ENCODE results near the gene CMIP.
A peak's percentile ranks its signal among the peaks of the same experiment; 100 is the strongest.

The CMIP gene

DNA sequence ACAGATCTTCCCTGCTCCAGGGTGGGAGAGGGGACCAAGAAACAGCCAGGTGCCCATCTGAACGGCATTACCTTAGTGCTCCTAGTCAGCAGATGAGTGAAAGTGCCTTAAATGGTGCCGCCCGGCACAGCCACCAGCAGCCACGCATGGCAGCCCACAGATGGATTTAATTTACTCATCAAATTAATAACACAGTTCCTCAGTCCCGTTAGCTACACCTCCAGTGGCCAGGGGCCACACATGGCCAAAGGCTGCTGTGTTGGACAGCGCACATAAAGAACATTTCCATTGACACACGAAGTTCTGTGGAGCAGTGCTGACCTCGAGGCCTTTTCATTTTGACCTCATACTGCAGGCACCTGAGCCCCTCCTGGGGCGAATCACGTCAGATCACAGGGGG is 166.3 kb downstream of the CMIP start:
- DNase-seq = no peak

DNA sequence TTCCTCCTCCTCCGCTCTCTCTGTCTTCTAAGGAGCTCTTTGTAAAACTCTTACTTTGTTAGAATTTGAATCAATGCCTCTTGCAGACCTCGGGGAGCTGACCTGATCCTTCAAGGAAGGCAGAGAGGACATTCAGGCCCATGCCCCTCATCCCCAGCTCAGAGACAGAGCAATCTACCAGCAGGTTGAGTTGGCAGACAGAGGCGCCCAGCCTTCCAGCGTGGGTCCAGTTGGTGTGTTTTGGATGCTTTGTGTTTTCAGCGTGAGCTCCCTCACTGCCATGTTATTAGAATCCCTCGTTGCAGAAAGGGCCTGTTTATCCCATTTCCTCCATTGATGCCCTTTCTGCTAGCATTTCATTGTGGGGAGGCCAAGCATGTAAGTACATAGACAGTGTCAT is 167.1 kb downstream of the CMIP start:
- DNase-seq = no peak

DNA sequence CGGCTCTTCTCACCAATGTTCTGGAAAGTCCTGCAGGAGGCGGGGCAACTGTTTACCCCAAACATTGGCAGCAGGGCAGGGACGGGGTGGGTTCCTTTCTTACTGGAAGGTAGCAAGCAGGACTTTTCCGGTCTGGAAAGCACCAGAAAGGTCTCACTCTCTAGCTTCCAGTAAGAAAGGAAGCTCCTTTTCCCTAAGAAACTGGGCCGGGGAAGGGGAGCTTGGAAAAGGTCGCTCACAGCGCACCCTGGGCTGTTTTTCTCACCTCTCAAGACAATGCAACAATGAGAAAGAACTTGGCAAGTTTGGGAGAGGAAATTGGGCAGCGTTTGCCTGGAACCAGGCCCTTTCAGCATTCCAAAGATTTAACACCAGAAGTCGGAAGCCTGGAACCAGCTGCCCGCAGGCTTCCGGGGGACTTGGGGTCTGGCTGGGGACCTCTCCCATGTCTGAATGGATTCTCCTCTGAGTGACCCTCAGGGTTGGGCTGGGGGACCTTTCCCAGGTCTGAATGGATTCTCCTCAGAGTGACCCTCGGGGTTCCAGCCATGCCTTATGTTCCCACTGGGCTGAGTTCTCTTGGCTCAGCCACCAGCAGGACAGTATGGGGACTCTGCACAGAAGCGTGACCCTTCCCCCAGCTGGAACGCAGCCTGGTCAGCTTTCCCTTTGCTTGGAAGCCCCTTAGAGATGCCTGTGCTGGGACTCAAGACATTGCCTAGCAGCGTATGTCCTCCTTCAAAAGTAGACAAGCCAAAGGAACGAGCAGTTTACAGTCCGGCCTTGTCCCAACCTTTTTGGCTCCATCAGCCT is 167.9 kb downstream of the CMIP start:
- DNase-seq = no peak

DNA sequence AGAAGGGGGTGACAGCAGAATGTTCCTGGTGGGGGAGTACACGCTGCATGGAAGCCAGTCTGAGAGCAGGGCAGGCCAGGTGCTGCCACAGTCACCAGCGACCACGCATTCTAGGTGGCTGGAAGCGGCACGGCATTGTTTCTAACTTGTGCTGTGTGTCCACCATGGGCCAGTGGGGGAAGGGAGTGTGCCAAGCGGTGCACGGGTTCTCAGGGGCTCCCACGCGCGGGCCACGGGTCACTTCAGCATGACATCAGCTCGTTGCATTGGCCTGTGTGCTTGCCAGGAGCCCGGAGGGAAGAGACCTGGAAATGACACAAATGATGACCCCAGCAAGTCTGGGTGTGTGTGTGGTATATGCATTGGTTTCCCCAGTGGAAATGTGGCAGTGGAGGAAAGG is 169.6 kb downstream of the CMIP start:
- no peak for DNase-seq

DNA sequence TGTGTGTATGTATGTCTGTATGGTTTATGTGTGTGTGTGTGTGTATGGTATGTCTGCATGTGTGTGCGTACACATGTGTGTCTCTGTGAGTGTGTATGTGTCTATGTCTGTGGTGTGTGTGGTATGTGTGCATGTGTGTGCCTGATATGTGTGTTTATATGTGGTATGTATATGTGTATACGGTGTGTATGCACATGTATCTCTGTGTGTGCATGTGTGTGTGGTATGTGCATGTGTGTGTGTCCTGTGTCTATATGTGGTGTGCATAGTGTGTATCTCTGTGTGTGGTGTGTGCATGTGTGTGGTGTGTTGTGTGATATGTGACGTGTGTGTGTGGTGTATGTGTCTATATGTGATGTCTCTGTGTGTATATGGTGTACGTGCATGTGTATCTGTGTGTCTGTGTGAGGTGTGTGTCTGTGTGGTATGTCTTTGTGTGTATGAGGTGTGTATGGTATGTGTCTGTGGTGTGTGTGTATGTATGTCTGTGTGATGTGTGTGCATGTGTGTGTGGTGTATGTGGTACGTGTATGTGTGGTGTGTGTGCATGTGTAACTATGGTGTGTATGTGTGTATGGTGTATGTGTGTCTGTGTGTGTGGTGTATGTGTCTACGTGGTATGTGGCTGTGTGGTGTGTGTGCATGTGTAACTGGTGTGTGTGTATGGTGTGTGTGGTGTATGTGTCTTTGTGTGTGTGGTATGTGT is 170.2 kb downstream of the CMIP start:
- no peak for DNase-seq

DNA sequence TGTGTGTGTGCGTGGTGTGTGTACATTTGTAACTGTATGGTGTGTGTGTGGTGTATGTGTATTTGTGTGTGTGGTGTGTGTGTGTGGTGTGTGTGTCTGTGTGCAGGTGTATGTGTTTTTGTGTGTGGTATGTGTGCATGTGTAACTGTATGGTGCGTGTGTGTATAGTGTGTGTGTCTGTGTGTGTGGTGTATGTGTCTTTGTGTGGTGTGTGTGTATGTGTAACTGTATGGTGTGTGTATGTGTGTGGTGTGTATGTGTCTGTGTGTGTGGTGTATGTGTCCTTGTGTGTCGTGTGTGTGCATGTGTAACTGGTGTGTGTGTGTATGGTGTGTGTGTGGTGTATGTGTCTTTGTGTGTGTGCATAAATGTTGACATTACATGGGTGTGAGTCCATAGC is 170.8 kb downstream of the CMIP start:
- no peak for DNase-seq

DNA sequence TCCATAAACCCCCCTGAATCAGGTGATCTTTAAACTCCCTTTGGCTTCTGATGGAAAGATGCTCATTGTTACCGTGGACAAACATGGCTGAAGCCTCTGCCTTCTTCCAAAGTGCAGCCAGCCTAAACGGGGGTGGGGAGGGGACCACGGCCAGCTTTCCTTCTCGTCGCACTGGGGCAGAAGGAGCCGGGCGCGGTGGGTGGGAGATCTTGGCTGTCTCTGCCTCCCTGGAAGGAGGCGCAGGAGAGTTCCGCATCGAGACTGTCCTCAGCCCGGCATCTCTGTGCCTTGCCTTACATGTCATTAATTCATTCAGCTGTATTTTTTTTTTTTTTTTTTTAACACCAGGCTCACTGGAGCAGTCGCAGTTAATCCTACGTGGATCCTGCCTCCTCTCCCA is 171.2 kb downstream of the CMIP start:
- no peak for DNase-seq

DNA sequence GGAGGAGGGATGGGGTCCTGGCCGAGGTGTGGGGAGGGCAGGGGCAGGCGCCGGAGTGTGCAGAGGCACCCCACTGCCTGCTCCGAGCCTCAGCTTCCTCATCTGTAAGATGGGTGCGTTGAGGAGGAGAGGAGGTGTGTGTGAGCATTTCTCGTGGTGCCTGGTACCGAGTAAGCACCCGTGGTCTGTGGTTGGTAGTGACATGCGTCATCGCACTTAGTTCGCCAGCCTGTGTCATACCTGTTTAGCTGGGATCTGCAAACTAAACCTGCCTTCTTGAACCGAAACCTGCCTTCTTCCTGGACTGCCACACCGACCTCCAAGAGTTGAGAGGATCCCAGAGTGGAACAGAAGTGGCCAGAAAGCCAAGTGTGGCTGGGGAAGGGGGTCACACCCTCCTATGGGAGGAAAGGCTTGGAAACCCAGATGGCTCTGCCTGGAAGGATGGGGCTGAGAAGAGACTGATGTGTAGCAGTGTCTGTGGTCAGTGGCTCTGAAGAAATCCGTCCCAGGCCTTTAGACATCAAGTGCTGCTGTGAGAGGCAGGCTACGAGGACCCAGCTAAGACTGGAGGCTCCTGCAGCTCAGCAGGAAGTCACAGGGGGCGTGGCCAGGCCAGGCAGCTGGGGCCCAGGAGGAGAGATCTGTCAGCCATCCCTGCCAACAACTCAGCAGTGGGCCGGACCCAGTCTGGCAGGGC is 171.9 kb downstream of the CMIP start:
- no peak for DNase-seq

DNA sequence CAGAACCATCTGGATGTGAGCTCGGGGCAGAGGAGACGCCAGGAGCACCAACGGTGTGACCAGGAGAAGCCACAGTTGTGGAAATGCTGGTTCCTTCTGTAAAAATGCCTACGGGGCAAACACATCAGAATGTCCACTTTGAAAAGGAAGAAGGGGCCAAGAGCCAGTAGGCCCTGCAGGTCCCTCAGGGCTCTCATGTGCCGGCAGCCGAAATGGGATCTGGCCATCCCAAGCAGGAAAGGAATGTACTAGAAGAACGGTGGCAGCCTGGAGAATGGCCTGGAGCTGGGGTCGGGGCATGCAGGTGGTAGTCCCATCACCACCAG is 172.4 kb downstream of the CMIP start:
- DNase-seq = no peak

DNA sequence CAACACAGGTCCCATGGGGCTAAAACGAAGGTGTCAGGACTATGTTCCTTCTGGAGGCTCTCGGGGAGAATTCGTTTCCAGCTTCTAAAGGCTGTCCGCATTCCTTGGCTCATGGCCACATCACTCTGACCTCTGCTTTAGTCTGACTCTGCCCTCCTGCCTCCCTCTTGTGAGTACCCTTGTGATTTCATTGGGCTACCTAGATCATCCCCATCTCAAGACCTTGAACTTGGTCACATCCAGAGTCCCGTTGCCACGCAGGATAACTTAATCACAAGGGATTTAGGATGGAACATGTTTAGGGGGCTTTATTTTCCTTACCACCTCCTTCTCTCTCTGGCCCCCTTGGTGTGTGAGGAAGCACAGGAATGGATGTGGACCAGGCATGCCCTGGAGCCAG is 173.6 kb downstream of the CMIP start:
- no peak for DNase-seq

DNA sequence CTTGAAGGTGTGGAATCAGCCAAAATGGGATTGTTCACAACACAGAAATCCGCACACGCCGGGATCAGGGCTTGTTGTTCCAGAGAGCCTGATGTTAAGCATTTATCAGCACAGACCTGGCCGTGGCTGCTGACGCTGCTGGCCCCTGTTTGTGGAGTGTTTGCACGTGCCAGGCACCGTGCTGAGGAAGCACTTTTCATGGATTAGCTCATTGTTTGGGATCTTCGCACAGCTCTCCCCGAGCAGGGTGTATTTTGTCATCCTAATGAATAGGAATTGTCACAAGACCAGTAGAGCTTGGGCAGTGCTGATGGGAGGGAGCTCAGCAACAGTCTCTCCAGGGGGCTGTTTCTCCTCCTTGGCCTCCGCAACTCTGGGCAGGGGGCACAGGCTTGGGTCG is 174.1 kb downstream of the CMIP start:
- DNase-seq = no peak

DNA sequence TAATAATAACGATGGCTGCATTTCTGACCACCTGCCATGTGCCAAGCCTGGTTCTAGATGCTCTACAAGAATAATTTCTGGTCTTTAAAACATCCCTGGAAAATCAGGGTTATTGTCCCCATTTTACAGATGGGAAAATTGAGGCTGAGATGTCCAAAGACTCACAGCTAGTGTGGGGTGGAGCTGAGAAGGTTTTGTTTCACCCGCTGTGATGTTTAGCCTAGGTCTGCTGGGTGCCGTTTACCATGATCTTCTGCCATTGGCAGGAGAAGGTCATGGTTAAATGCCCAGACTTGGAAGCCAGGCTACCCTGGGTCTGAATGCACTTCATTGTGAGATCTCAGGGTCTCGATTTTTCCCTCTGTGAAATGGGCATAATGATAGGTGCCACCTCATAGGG is 175.4 kb downstream of the CMIP start:
- no peak for DNase-seq

DNA sequence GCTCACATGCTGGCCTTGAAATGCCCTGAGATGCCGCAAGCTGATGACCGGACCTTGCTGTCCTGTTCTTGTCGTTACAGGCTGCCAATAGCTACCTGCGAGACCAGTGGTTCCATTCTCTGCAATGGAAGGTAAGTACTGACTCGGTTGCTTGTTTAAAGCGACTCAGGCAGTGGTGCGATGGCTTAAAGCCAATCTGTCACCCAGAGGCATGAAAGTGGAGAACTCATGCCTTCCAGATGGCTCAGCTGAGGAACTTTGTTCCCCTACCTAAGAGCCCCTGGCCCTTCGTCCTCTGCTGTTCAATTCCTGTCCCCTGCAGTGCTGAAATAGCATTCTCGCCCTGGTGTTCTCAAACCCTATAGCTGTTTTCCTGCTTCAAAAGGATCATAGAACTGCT is 176.2 kb downstream of the CMIP start:
- DNase-seq = no peak

DNA sequence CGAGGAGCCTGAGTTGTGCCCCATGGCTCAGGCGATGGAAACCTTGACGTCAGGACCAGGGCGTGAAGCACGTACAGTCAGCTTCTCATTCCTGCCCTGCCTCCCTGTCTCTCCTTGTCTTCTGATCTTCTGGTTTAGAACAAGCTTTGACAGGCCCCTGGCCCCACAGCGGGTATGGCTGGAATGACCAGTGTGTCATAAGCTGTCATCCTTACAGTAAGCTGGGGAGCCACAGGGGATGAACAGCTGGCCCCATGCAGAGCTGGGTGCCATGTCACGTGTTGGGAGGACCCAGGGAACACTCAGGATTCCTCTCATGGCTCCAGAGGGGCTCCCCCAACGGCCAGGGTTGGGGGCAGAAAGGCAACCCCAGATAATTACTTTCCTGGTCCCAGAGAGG is 176.9 kb downstream of the CMIP start:
- no peak for DNase-seq

DNA sequence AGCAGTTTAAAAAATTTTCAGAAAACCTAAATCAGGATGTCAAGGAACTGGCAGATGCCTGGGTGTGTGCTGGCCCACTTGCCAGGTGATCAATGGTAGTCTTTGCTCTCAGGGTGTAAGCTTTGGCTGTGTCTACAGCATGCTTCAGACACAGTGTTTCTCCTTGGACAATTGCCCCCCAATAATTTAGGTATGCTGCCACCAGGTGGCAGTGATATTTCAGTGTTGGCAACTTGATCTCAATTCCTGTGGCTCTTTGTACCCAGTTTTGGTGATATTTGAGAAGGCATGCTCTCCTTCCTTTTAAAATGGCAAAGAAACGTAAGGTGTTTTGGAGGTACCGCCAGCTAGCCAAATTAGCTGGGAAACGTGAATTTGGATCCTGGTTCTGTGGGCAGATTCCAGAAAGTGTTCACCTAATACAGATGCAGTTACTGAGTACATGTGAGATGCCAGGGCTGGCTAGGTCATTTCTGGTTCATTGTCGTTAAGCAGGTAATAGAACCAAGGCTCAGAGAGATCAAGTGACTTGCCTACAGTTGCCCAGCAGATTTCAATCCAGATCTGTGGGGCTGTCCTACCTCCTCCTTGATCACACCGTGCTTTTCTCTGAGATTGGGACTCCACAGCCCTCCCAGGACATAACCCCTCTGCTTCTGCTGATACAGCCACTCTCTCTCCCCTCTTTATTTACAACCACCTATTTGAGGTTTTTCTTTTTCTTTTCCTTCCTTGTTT is 178.9 kb downstream of the CMIP start:
- peak; percentile 63 for DNase-seq

DNA sequence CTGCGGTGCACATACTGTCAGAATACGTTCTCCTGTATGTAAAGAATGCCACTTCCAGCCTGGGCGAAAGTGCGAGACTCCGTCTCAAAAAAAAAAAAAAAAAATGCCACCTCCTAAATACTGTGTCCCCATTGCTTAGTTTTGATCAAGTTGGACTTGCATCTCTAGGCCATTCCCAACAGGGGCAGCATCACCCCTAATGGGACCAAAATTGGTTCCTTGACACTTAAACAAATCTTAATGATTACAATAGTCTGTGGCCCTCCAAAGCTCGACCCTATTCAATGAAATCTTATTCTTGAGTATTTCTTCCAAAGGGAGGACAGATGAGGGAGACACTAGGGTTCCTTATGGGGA is 179.8 kb downstream of the CMIP start:
- no peak for DNase-seq

DNA sequence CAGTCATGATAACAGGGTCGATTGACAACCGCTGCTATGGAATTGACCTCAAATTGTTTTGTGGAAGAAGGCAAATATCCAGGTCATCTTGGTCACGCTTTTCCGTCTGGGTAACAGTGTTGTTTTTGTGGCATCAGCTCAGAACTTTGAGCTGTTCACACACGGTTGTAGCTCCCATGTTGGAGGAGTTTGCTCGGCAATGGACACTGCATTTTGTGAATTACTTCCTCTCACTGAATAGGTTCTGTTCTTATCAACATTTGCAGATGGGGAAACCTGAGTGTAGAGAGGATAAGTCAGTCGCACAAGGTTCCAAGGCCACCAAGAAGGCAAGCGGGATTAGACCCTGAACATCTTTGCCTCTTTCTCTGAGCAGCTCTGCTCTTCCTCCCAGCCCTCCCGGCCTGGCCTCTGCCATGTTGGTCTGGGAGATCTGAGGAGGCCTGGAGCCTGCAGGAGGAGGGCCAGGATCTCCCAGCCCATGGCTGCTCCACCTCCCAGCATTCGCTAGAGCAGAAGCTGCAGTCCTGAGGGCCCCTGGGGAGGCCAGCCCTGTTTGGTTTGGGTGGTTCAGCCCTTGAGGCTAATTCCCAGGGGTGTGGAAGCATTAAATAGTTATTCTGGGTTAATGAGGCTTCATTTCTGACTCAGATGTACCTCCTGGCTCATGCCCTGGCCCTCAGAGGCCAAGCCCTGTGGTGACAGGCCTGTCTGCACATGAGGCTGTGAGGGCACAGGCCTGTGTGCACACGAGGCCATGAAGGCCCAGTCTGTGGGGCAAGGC is 180.3 kb downstream of the CMIP start:
- peak; percentile 91 for DNase-seq

DNA sequence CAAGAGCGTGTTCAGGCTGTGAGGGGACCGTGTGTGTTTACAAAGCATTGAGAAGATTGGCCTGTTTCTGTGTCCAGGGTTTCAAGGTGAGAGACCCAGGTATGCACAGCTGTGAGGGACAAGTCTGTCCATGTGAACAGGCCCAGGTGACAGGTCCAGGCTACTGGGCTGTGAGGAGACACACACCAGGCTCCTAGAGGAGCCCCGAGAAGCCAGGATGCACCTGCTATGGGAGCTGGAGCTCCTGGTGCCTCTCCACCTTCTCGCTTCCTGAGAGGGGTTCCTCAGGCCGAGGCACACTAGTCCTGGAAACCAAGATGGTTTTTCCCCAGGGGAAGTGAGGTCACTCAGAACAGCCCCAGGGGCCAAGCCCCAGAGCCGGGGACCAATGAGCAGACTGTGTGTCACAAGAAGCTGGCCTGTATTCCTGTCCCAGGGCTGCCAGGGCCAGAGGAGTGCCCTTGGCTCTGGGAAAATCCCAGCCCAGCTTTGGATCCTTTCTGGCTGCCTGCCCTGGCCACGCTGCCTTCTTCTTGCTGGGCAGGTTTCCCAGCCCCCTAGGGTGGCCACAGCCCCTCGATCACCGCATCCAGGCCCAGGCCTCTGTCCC is 181.0 kb downstream of the CMIP start:
- no peak for DNase-seq

DNA sequence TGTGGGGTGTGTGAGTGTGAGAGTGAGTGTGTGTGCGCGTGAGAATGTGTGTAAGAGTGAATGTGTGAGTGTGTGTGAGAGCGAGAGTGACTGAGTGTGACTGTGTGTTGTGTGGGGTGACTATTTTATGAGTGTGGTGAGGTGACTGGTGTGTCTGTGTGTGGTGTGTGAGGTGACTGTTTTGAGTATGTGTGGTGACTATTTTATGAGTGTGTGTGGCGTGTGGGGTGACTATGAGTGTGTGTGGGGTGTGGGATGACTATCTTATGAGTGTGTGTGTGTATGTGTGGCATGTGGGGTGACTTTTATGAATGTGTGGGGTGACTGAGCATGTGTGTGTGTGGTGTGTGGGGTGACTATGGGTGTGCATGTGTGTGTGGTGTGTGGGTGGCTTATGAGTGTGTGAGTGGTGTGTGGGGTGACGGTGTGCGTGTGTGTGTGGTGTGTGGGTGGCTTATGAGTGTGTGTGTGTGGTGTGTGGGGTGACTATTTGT is 181.6 kb downstream of the CMIP start:
- no peak for DNase-seq

DNA sequence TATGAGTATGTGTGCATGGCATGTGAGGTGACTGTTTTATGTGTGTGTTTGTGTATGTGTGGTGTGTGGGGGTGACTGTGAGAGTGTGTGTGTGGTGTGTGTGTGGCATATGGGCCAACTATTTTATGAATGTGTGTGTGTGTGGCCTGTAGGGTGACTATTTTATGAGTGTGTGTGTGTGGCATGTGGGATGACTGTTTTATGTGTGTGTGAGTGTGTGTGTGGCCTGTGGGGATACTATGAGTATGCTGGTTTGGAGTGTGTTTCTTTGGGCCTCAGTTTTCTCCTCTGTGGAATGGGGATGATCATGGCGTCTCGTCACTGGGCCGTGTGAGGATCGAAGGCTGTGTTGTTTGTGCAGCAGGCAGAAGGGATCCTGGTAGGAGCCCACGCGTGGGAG is 182.4 kb downstream of the CMIP start:
- no peak for DNase-seq

DNA sequence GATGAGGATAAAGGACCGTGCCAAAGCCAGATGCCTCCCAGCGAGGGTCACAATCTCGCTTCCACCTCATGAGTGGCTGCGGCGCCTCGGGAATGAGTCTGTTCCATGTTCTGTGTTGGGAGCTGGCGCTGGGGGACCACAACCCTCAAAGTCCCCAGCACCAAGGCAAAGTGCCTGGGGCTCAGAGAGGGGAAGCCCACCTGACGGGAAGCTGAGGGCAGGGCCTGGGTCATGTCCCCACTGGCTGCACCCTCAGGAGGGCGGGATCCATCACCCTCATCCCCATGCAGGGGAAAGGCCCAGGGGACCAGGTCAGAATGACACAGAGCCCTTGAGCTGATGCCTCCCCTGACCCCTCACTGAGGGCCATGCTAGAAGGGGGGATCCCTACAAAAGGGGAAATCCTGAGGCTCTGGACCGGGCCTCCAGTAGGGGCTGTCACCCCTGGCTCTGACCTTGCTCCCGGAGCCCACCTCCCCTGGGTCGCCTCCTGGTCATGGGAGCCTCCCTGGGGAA is 183.2 kb downstream of the CMIP start:
- DNase-seq = no peak

Data from OCI-M1 (cell line).